GM18505 (cell line): ENCODE results near the gene EMILIN3.
A peak's percentile ranks its signal among the peaks of the same experiment; 100 is the strongest.

Source experiments
- ATAC-seq: cut with Tn5 transposase; IDR thresholded peaks from one replicate; pipeline ENCODE4 v1.9.1; 2021; ENCODE audit not compliant: unreplicated experiment
- POLR2A ChIP-seq: IDR thresholded peaks from 4 replicates; pipeline ENCODE4 v1.6.1; 2011; ENCODE audit warnings: borderline replicate concordance; ENCODE audit not compliant: insufficient read depth, insufficient read length; ENCODE audit errors: extremely low read depth

Gene EMILIN3, protein sequence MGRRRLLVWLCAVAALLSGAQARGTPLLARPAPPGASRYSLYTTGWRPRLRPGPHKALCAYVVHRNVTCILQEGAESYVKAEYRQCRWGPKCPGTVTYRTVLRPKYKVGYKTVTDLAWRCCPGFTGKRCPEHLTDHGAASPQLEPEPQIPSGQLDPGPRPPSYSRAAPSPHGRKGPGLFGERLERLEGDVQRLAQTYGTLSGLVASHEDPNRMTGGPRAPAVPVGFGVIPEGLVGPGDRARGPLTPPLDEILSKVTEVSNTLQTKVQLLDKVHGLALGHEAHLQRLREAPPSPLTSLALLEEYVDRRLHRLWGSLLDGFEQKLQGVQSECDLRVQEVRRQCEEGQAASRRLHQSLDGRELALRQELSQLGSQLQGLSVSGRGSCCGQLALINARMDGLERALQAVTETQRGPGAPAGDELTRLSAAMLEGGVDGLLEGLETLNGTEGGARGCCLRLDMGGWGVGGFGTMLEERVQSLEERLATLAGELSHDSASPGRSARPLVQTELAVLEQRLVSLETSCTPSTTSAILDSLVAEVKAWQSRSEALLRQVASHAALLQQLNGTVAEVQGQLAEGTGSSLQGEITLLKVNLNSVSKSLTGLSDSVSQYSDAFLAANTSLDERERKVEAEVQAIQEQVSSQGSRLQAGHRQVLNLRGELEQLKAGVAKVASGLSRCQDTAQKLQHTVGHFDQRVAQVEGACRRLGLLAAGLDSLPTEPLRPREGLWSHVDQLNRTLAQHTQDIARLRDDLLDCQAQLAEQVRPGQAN

DNA sequence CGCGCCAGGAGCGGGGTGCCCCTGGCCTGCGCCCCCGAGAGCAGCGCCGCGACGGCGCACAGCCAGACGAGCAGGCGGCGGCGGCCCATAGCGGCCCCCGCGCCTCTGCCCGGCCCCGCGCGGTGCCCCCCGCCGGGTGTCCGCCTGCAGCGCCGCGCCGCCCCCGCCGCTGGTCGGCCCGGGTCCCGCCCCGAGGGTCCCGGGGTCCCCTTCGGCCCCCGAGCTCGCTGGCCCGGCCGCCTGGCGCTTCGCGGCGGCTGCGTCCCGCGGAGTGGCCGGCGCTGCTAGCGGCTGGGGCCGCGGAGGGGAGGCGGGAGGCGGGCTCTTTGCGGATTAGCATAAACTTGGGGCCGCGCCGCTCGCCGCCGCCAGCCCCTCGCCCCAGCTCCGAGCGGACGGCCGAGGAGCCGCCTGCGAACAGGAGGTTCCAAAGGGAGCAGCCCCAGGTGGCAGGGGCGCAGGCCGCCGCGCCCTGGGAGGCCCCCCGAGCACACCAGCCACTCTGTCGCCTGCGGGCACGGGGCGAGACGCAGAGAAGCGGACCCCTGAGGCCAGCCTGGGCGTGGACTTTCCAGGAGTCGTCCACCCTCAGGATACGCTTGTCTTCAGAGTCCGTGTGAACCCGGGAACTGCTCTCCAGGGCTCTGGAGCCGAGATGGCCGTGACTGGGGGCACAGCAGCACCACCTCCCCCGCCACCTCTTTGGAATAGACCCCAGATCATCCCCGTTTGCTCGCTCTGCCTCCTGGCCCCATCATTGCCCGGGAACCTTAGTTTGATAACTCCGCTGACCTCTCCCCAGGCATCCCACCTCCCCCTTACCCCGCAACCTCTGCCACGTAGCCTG is at the start of gene EMILIN3:
EMILIN3 (minus strand) TSS at position 273 of the 847 bp plus-strand sequence; CDS start at position 89, 184 bp downstream.
- no peak for ATAC-seq
- TF ChIP-seq POLR2A = no peak

GRCh38 chr20:41415191-41415590 is 48.6 kb upstream of the EMILIN3 start:
- ATAC-seq = no peak
- no peak for TF ChIP-seq POLR2A

DNA sequence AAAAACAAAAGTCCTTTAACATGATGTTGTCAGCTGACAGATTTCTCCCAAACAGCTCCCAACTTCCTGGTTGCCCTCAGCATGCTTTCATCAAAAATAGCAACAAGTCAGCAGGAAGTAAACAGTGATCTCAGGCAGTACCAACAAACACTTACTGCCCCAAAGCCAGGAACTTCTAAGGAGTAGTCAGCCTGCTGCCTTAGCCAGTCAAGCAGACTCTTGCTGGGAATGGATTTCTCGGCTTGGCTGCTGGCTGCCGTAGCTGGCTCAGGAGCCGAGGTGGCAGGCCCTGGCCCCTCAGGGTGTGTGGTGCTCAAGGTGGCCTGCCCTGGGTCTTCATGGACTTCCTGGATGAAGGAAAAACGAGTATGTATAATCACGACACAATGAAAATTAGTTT is 46.6 kb upstream of the EMILIN3 start:
- no peak for ATAC-seq

DNA sequence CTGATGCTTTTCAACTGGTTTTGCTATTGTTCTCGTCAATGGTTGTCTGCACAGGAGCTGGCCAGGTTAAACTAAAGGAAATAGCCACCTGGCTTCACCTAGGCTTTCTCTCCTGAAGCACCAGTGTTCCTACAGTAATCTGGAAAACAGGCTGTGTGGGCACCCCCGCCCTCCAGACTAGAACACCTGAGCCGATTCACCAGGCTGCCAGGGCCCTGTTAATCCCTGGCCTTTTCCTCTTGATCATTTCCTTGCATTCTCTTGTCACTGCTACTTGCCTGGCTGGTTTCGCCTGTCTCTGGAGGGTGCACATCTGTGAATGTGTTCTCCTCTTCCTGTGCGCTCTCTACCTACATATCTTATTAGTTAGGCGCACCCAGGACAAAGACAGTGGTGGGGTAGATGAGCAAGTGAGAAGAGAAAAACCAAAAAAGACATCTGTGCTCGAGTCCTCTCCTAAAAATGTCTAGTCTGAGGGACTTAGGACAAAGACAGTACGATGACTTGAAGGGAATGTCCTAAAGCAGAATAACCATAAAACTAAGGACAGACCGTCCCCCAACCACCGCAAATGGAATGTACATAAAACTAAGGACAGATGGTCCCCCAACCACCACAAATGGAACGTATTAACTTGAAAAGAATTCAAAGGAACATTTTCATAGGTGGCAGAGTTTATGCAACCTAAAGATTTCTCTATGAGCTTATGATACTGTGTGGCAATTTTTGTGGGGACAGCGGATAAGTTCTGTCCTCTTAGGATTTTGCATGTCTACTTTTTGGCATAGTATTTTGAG is 45.9 kb upstream of the EMILIN3 start:
- TF ChIP-seq POLR2A = no peak
- no peak for ATAC-seq

More for the DNA sequence above, 46.6 kb upstream of the EMILIN3 start:
- TF ChIP-seq POLR2A = no peak

- no peak for ATAC-seq
- no peak for TF ChIP-seq POLR2A
These were observed 44.8 kb upstream of the EMILIN3 start for GRCh38 chr20:41411391-41411847.

DNA sequence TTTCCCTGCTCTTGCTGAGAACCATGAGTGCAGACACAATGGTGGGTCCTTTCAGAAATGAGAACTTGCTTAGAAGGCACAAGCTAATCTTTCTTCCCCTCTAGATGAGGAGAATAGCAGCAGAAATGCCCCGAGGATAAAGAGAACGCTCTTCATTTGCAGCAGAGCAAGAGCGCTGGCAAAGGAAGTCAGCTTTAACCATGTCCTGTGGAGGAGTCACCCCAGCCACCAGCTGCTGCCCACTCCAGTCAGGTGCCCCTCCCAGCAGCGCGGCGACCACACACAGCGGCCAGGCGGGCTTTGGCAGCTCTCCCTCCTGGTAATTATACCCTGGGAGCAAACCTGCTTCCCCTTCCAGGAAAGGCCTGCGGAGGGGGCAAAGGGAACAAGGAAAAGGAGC is 42.4 kb upstream of the EMILIN3 start:
- ATAC-seq = no peak
- TF ChIP-seq POLR2A = no peak

DNA sequence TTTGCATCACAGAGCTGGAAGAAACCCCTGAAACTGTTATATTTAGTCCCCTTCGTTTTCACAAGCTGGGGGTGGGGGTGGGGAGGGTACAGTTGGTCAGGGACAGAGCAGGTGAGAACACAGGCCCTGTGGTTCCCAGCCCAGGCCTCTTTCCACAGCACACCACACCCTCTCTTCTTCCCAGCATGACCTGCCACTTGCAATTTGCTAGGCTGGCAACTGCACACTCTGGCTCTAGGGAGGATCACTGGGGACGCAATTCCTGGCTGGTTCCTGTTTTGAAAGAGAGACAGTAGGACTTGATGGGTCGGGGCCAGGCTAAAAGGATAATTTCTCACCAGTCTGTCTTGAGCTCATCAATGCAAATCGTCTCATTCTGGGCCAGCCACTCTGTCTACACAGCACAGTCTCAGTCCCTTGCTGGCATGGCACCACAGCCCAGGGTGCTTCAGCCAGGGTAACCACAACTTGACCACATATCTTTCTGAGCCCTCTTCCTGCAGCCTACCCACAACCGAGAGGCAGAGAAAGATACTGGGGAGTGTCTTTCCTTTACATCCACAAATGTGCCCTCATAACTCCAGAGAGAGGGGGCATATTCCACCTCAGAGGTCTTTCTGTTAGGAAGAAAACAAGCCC is 41.7 kb upstream of the EMILIN3 start:
- no peak for TF ChIP-seq POLR2A
- ATAC-seq = peak; percentile 77

DNA sequence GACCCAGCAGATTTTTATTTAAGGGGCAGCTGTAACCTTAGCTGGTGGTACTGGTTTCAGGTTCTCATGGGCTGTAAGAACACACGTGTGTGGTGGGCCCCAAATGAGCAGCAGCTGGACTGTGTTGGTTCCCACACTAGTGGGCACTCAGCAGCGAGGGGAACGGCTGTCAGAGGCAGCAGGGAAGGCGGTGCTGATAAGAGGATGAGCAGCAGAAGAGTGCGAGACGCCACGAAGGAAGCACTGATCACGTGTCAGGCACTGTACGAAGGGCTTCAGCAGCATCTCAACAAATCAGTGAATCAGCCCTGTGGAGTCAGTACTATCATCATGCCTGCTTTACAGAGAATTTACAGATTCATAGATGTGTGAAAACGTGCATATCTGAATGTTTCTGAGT is 41.0 kb upstream of the EMILIN3 start:
- TF ChIP-seq POLR2A = no peak
- ATAC-seq = no peak

- ATAC-seq = no peak
- TF ChIP-seq POLR2A = no peak
These were observed 40.4 kb upstream of the EMILIN3 start for GRCh38 chr20:41406896-41407444.

GRCh38 chr20:41406353-41406752 is 39.7 kb upstream of the EMILIN3 start:
- ATAC-seq = no peak
- no peak for TF ChIP-seq POLR2A

- no peak for TF ChIP-seq POLR2A
- no peak for ATAC-seq
These were observed 38.8 kb upstream of the EMILIN3 start for GRCh38 chr20:41405436-41405835.

DNA sequence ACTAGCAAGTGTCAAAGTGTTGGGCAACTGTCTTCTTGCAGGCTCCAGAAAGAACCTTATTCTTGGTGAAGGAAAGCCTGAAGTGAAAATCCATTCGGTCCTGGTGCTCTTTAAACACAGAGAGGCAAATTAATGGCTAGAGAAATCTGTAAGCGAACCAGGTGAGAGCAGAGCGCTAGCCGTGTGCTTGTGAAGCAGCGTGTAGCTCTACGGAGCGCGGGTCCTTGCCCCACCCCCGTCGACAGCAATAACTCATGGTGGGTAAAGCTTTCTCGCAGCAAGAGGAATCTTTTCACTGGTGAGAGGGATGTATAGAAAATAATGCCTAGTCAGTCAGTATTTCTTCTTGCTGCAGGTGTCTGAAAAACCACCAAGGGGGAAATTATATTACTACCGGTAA is 37.0 kb upstream of the EMILIN3 start:
- no peak for TF ChIP-seq POLR2A
- no peak for ATAC-seq

DNA sequence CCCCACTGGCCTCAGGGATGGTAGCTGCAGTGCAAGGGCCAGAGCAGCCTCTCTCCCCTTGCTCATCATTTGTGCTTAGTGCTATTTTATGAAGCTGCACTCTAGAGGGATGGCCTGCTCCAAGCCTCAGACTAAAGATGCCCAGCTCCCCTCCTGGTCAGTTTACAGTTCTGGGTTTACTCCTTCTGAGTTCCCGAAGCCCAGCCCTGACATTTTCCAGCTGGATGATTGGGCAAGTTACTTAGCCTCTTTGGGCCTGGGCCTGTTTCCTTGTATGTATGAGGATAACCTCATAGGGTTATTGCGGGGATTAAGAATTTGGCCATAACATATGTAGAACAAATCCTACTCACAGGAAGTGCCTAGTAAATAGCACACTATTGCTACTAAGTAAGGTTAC is 31.8 kb upstream of the EMILIN3 start:
- no peak for TF ChIP-seq POLR2A
- no peak for ATAC-seq
